HG03045 (cell line): ENCODE measurements around the gene CTF1.

ENCODE experiments used
- ATAC-seq: cut with Tn5 transposase; IDR thresholded peaks from one replicate; pipeline ENCODE4 v1.9.1; 2021; ENCODE audit warnings: mild to moderate bottlenecking, moderate library complexity; ENCODE audit not compliant: unreplicated experiment

CTF1 gene

DNA sequence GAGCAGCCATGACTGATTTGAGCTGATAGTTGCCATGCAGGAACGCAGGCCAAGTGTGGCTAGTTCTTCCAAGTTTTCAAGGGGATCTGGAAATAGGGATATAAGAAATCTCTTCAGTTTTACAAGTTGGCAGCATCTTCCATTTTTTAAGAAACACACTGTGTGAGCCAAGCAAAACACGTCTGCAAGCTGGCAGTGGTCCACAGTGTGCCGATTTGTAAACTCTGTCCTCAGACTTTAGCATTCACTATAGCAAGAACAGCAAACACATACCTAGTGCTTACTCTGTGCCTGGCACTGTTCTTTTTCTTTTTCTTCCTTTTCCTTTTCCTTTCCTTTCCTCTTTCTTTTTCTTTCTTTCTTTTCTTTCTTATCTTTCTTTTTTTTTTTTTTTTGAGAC is 55.3 kb downstream of the CTF1 start:
- ATAC-seq = no peak

DNA sequence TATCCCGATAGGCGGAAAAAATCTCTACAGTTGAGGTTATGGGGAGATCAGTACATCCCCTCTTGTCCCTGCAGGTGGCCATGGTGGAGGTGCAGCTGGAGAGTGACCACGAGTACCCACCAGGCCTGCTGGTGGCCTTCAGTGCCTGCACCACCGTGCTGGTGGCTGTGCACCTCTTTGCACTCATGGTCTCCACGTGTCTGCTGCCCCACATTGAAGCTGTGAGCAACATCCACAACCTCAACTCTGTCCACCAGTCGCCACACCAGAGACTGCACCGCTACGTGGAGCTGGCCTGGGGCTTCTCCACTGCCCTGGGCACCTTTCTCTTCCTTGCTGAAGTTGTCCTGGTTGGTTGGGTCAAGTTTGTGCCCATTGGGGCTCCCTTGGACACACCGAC is 56.7 kb downstream of the CTF1 start:
- no peak for ATAC-seq
